Suprapubic skin (tissue), 4 donors: ENCODE measurements around the gene RPUSD4. TPM values are rescaled to one million over a fixed set of nuclear protein-coding genes. Genes with fewer than 3 reads are reported as not detected.

Source experiments
- DNase-seq, 2 donors: peaks; one replicate each; pipeline ENCODE4 v3.0.0-alpha.2; 2019; ENCODE audit warnings: low spot score in 2 of 2
- H3K27ac ChIP-seq: fragments of 200-600 bp; sonication (generic); one replicate; pipeline ENCODE4 v1.5.1; 2019
- H3K27me3 ChIP-seq: fragments of 200-600 bp; sonication (generic); one replicate; pipeline ENCODE4 v1.5.1; 2019
- H3K36me3 ChIP-seq: fragments of 200-600 bp; sonication (generic); one replicate; pipeline ENCODE4 v1.5.1; 2019
- H3K4me1 ChIP-seq: fragments of 200-600 bp; sonication (generic); one replicate; pipeline ENCODE4 v1.5.1; 2019
- H3K4me3 ChIP-seq: fragments of 200-600 bp; sonication (generic); one replicate; pipeline ENCODE4 v1.5.1; 2019; ENCODE audit warnings: mild to moderate bottlenecking
- H3K9me3 ChIP-seq: fragments of 200-600 bp; sonication (generic); one replicate; pipeline ENCODE4 v1.5.1; 2019
- CTCF ChIP-seq, 2 donors: fragments of 200-600 bp in 1 of 2; fragments of 450-650 bp in 1 of 2; sonication (generic) in 1 of 2; IDR thresholded peaks; one replicate each; pipeline ENCODE4 v1.5.1; 2016 to 2019; ENCODE audit warnings: antibody characterized with exemption in 2 of 2, mild to moderate bottlenecking in 1 of 2, moderate library complexity in 1 of 2
- EP300 ChIP-seq: sonication (generic); formaldehyde crosslinking; IDR thresholded peaks from one replicate; pipeline ENCODE4 v1.6.1; 2017; ENCODE audit warnings: antibody characterized with exemption
- POLR2AphosphoS5 ChIP-seq, 3 donors: sonication (generic); formaldehyde crosslinking; IDR thresholded peaks; one replicate each; pipeline ENCODE4 v1.6.1; 2017; ENCODE audit warnings: antibody characterized with exemption in 3 of 3
- WGBS: methylation state at CpG from one replicate; pipeline ENCODE4 v1.1.5; 2018; 5-methylcytosine and 5-hydroxymethylcytosine counted together
- total RNA-seq, 4 donors: library from RNA; depleted of rRNA; stranded (reverse); fragments of >200 nt; gene quantifications; one replicate each; pipeline ENCODE4 v1.1.0, GENCODE V29; 2016

Gene RPUSD4
- total RNA-seq, 4 donors from 2014 or later, result 25.1 to 34.9 (median 29.2) TPM

GRCh38 chr11:126152152-126152551 is 59.3 kb downstream of the RPUSD4 start:
- TF ChIP-seq POLR2AphosphoS5 (IDR thresholded peaks at IDR 0.05) (no peak), EP300 (no peak), CTCF (IDR thresholded peaks at IDR 0.05) (no peak)
- Histone ChIP-seq H3K4me3 (no peak overlapping the region), H3K36me3 (no peaks in the 10 kb centered on the region), H3K27me3 (no peaks in the 10 kb centered on the region), H3K9me3 (no peaks in the 10 kb centered on the region), H3K27ac (no peak overlapping the region), H3K4me1 (peaks cover 7% of the 10 kb centered on the region)
- WGBS, result 91% methylated on average over 1 of the region's 1 CpG
- no peak for DNase-seq

Other genes with a start within 250 kb of the RPUSD4 start
- 10 to 100 TPM; 27.6 to 67.4 (median 43.1) TPM for gene CDON, start 148.8 kb downstream of the RPUSD4 start, total RNA-seq
- gene FAM118B, start 132 bp upstream of the RPUSD4 start, total RNA-seq, result 10 to 100 TPM in 1 of 4 donors, 1 to 10 TPM in 3; 7.6 to 11.1 (median 8.6) TPM
- 100 to 1,000 TPM in 1 of 4 donors, 10 to 100 TPM in 3; 84.9 to 108 (median 97.0) TPM for gene SRPRA, start 57.2 kb upstream of the RPUSD4 start, total RNA-seq
- gene FOXRED1, start 57.5 kb upstream of the RPUSD4 start, total RNA-seq, result 10 to 100 TPM in 3 of 4 donors, 1 to 10 TPM in 1; 7.7 to 22.9 (median 18.9) TPM
- gene TIRAP, start 71.4 kb upstream of the RPUSD4 start, total RNA-seq, result 10 to 100 TPM in 3 of 4 donors, 1 to 10 TPM in 1; 8.6 to 15.2 (median 12.6) TPM
- gene DCPS, start 92.4 kb upstream of the RPUSD4 start, total RNA-seq, result 10 to 100 TPM; 15.4 to 19.1 (median 17.8) TPM
- 10 to 100 TPM; 23.6 to 30.9 (median 26.9) TPM for gene ST3GAL4, start 144.0 kb upstream of the RPUSD4 start, total RNA-seq